Measurements from ENCODE around the gene BET1.

BET1 gene

DNA sequence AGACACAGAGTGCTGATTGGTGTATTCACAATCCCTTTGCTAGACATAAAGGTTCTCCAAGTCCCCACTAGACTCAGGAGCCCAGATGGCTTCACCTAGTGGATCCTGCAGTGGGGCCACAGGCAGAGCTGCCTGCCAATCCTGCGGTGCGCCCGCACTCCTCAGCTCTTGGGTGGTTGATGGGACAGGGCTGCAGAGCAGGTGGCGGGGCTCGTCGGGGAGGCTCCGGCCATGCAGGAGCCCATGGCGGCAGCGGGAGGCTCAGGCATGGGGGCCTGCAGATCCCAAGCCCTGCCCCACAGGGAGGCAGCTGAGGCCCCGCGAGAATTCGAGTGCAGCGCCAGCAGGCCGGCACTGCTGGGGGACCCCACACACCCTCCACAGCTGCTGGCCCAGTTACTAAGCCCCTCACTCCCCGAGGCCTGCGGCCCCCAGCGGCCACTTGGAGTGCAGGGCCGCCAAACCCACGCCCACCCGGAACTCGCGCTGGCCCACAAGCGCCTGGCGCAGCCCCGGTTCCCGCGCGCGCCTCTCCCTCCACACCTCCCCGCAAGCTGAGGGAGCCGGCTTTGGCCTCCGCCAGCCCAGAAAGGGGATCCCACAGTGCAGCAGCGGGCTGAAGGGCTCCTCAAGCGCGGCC, 7.7 kb upstream of the BET1 start:
- TF ChIP-seq, protein P1, sequence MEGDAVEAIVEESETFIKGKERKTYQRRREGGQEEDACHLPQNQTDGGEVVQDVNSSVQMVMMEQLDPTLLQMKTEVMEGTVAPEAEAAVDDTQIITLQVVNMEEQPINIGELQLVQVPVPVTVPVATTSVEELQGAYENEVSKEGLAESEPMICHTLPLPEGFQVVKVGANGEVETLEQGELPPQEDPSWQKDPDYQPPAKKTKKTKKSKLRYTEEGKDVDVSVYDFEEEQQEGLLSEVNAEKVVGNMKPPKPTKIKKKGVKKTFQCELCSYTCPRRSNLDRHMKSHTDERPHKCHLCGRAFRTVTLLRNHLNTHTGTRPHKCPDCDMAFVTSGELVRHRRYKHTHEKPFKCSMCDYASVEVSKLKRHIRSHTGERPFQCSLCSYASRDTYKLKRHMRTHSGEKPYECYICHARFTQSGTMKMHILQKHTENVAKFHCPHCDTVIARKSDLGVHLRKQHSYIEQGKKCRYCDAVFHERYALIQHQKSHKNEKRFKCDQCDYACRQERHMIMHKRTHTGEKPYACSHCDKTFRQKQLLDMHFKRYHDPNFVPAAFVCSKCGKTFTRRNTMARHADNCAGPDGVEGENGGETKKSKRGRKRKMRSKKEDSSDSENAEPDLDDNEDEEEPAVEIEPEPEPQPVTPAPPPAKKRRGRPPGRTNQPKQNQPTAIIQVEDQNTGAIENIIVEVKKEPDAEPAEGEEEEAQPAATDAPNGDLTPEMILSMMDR (IDR thresholded peaks at IDR 0.05; ENCODE audit: low read depth, low read length): no peak
- no peak for DNase-seq
- H3K36me3 ChIP-seq: no peaks in the 10 kb centered on the region
- no peak overlapping the region for H3K27ac ChIP-seq
- no peak overlapping the region for H3K4me3 ChIP-seq (ENCODE audit: low read depth, low read length)
- no peaks in the 10 kb centered on the region for H3K9me3 ChIP-seq (ENCODE audit: severe bottlenecking)
- no peaks in the 10 kb centered on the region for H3K27me3 ChIP-seq (ENCODE audit: insufficient read depth, low read depth, severe bottlenecking)

DNA sequence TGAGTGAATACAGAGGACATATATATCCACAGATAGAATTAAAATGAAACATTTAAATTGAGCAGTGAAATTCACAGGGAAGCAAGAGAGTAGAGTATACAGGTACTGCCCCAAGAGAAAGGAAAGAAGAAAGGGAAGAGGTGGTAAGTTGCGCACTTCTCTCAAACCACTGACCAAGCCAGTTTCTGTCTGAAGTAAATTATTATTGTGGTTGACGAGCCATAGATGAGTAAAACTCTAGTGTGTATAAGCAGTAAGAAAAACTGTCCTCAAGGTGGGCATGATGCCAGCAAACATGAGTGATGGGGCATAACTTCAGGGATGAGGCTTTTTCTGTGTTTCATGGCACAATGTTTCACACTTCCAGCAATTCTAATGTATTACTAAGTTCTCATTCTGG, 4.4 kb upstream of the BET1 start:
- no peak overlapping the region for H3K27ac ChIP-seq
- TF ChIP-seq, protein P1 (IDR thresholded peaks at IDR 0.05; ENCODE audit: low read depth, low read length): no peak
- no peaks in the 10 kb centered on the region for H3K27me3 ChIP-seq (ENCODE audit: insufficient read depth, low read depth, severe bottlenecking)
- no peaks in the 10 kb centered on the region for H3K9me3 ChIP-seq (ENCODE audit: severe bottlenecking)
- no peak overlapping the region for H3K4me3 ChIP-seq (ENCODE audit: low read depth, low read length)
- no peak for DNase-seq
- H3K36me3 ChIP-seq: no peaks in the 10 kb centered on the region

DNA sequence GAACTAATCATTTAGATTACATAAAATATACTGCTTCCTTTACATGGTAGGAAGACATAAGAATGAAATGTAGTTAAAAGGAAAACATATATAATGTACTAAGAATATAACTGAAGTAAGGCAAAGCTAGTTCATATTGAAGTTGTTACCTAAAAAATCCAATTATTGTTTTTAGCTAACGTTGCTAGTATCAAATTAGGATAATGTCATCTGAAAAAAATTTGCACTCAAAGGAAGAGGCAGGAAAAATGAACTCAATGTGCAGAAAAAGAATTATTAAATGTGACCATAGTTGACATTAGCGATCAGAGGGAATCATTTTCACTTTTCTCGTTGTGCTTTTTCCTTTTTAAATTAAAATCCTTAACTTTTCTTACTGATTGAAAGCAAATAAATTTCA, 1.6 kb upstream of the BET1 start:
- no peaks in the 10 kb centered on the region for H3K36me3 ChIP-seq
- H3K27me3 ChIP-seq (ENCODE audit: insufficient read depth, low read depth, severe bottlenecking): no peaks in the 10 kb centered on the region
- H3K27ac ChIP-seq: no peak overlapping the region
- DNase-seq: no peak
- TF ChIP-seq, protein P1 (IDR thresholded peaks at IDR 0.05; ENCODE audit: low read depth, low read length): no peak
- no peak overlapping the region for H3K4me3 ChIP-seq (ENCODE audit: low read depth, low read length)
- no peaks in the 10 kb centered on the region for H3K9me3 ChIP-seq (ENCODE audit: severe bottlenecking)

DNA sequence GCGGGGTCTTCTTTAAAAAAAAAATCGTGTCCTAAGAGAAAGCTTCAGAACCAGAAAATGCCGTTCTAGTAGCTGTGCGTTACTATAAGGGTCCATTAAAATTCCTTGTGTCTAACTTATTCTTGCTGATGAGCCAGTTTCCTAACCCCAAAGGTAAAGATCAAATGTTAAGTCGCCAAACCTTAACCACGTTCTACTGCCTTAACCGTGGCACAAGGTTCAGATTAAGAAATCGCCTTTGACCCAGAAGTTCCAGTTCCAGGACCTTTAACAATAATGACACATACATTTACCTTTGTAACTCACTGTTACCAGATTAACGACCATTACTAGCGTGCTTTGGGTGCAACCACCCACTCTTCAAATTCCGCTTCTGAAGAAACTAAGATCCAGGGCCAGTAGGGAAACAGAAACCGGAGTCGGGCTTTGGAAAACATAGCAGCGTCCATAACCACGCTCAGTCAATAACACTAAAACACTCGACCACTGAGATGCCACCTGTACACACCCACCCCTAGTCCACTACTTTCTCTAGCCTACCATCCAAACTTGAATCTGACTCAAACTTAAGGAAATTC, 620 bp downstream of the BET1 start:
- no peaks in the 10 kb centered on the region for H3K27me3 ChIP-seq (ENCODE audit: insufficient read depth, low read depth, severe bottlenecking)
- no peaks in the 10 kb centered on the region for H3K9me3 ChIP-seq (ENCODE audit: severe bottlenecking)
- H3K4me3 ChIP-seq (ENCODE audit: low read depth, low read length): peak overlapping the region; percentile 89
- TF ChIP-seq, protein P1 (IDR thresholded peaks at IDR 0.05; ENCODE audit: low read depth, low read length): no peak
- peak overlapping the region; percentile 79 for H3K27ac ChIP-seq
- 0 out of 2 replicates have a peak, but pooled peaks cover 3% of the 10 kb centered on the region for H3K36me3 ChIP-seq
- DNase-seq: no peak

DNA sequence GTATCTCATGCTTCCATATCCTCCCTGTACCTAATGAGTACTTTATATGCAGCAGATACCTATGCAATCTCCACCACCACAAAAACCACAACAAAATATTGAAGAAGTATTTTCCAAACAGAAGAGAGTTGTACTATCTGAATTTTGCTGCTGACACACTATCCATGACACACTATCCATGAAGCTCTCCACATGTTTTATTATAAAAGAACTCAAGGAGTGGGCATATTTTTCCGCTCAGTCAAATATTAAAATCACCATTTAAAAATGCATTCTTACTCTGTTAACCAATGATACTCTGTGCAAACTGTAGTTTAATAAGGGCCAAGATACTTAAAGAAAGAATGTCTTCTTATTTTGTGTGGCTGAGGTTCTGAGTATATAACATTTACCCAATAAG, 2.8 kb downstream of the BET1 start:
- Histone ChIP-seq H3K4me3 (ENCODE audit: low read depth, low read length) (no peak overlapping the region), H3K36me3 (peaks cover 14% of the 10 kb centered on the region), H3K27ac (no peak overlapping the region), H3K9me3 (ENCODE audit: severe bottlenecking) (no peaks in the 10 kb centered on the region), H3K27me3 (ENCODE audit: insufficient read depth, low read depth, severe bottlenecking) (no peaks in the 10 kb centered on the region)
- TF ChIP-seq, protein P1 (IDR thresholded peaks at IDR 0.05; ENCODE audit: low read depth, low read length): no peak
- no peak for DNase-seq

DNA sequence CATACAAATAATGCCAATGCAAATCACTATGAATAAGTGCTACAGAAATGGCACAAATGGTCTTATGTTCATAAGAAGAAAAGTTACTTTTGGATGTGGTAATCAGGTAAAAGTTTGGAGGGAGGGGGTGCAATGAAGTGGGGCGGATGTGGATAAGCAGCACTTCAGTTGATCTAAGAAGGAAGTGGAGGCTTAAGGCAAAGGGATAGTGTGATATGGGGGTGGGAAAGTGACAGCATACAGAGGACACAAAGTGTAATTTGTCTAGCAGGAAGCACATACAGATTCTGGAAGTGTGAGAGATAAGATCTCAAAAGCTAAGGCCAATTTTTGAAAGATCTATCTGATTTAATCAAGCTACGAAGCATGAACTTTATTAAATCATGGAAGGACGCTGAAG, 6.3 kb downstream of the BET1 start:
- no peak overlapping the region for H3K4me3 ChIP-seq (ENCODE audit: low read depth, low read length)
- H3K27me3 ChIP-seq (ENCODE audit: insufficient read depth, low read depth, severe bottlenecking): no peaks in the 10 kb centered on the region
- H3K36me3 ChIP-seq: peaks cover 27% of the 10 kb centered on the region
- DNase-seq: no peak
- TF ChIP-seq, protein P1 (IDR thresholded peaks at IDR 0.05; ENCODE audit: low read depth, low read length): no peak
- no peaks in the 10 kb centered on the region for H3K9me3 ChIP-seq (ENCODE audit: severe bottlenecking)
- no peak overlapping the region for H3K27ac ChIP-seq

All from WERI-Rb-1 (cell line).